GM18511 (cell line): ENCODE measurements around the gene RASA2.
A peak's percentile ranks its signal among the peaks of the same experiment; 100 is the strongest.

ENCODE experiments used
- ATAC-seq: cut with Tn5 transposase; IDR thresholded peaks from one replicate; pipeline ENCODE4 v1.9.1; 2021; ENCODE audit warnings: mild to moderate bottlenecking, moderate library complexity; ENCODE audit not compliant: unreplicated experiment

The RASA2 gene

GRCh38 chr3:141486746-141487520 lies at the start of gene RASA2:
RASA2 (plus strand) TSS chr3:141487027; CDS start chr3:141487084, 57 bp downstream.
- peak; percentile 75 for ATAC-seq

GRCh38 chr3:141439589-141439988 lies 47.2 kb upstream of the RASA2 start:
- no peak for ATAC-seq

GRCh38 chr3:141440942-141441341 lies 45.9 kb upstream of the RASA2 start:
- peak; percentile 15 for ATAC-seq

- peak; percentile 98 for ATAC-seq
Measured at GRCh38 chr3:141441381-141442364, 45.2 kb upstream of the RASA2 start.

- no peak for ATAC-seq
Measured at GRCh38 chr3:141442446-141442845, 44.4 kb upstream of the RASA2 start.

- ATAC-seq: no peak
Measured at GRCh38 chr3:141442914-141443313, 43.9 kb upstream of the RASA2 start.

- no peak for ATAC-seq
Measured at GRCh38 chr3:141444586-141445285, 42.1 kb upstream of the RASA2 start.

- no peak for ATAC-seq
Measured at GRCh38 chr3:141445990-141446389, 40.8 kb upstream of the RASA2 start.

GRCh38 chr3:141446737-141447136 lies 40.1 kb upstream of the RASA2 start:
- no peak for ATAC-seq

- no peak for ATAC-seq
Measured at GRCh38 chr3:141447383-141447782, 39.4 kb upstream of the RASA2 start.

GRCh38 chr3:141448606-141449220 lies 38.1 kb upstream of the RASA2 start:
- ATAC-seq: no peak

- ATAC-seq: no peak
Measured at GRCh38 chr3:141449424-141449823, 37.4 kb upstream of the RASA2 start.

GRCh38 chr3:141450727-141451375 lies 36.0 kb upstream of the RASA2 start:
- ATAC-seq: no peak

GRCh38 chr3:141452045-141452444 lies 34.8 kb upstream of the RASA2 start:
- ATAC-seq: peak; percentile 83

- no peak for ATAC-seq
Measured at GRCh38 chr3:141452773-141453172, 34.1 kb upstream of the RASA2 start.

- ATAC-seq: no peak
Measured at GRCh38 chr3:141454054-141454453, 32.8 kb upstream of the RASA2 start.

- no peak for ATAC-seq
Measured at GRCh38 chr3:141454906-141455602, 31.8 kb upstream of the RASA2 start.

- no peak for ATAC-seq
Measured at GRCh38 chr3:141455603-141456300, 31.1 kb upstream of the RASA2 start.

GRCh38 chr3:141456301-141456625 lies 30.6 kb upstream of the RASA2 start:
- ATAC-seq: no peak
